HEK293T (cell line): Measurements from ENCODE around the gene CALML3.

Experiments used
- ARNT ChIP-seq: fragments of 450-650 bp; IDR thresholded peaks from 2 replicates; pipeline ENCODE4 v1.6.1; 2017; ENCODE audit warnings: mild to moderate bottlenecking
- BHLHE40 ChIP-seq: fragments of 450-650 bp; IDR thresholded peaks from 2 replicates; pipeline ENCODE4 v1.6.1; 2016; ENCODE audit warnings: mild to moderate bottlenecking, moderate library complexity, borderline replicate concordance
- ELF4 ChIP-seq: fragments of 450-650 bp; IDR thresholded peaks from 2 replicates; pipeline ENCODE4 v1.6.1; 2017; ENCODE audit warnings: antibody characterized with exemption
- FOXK2 ChIP-seq: fragments of 450-650 bp; IDR thresholded peaks from 2 replicates; pipeline ENCODE4 v1.6.1; 2016; ENCODE audit warnings: mild to moderate bottlenecking
- FOXM1 ChIP-seq: fragments of 450-650 bp; IDR thresholded peaks from 2 replicates; pipeline ENCODE4 v1.6.1; 2017; ENCODE audit warnings: mild to moderate bottlenecking, borderline replicate concordance
- L3MBTL2 ChIP-seq: fragments of 450-650 bp; conservative IDR thresholded peaks from 2 replicates; pipeline ENCODE4 v1.6.1; 2016; ENCODE audit warnings: mild to moderate bottlenecking
- NFRKB ChIP-seq: fragments of 450-650 bp; IDR thresholded peaks from 2 replicates; pipeline ENCODE4 v1.6.1; 2016; ENCODE audit warnings: mild to moderate bottlenecking, moderate library complexity
- PKNOX1 ChIP-seq: fragments of 450-650 bp; IDR thresholded peaks from 2 replicates; pipeline ENCODE4 v1.6.1; 2016
- SP1 ChIP-seq: fragments of 450-650 bp; IDR thresholded peaks from 2 replicates; pipeline ENCODE4 v1.6.1; 2017
- SUZ12 ChIP-seq: fragments of 450-650 bp; IDR thresholded peaks from 2 replicates; pipeline ENCODE4 v1.6.1; 2016; ENCODE audit warnings: mild to moderate bottlenecking
- TARDBP ChIP-seq: fragments of 450-650 bp; IDR thresholded peaks from 2 replicates; pipeline ENCODE4 v1.6.1; 2016
- ZNF384 ChIP-seq: fragments of 450-650 bp; IDR thresholded peaks from 2 replicates; pipeline ENCODE4 v1.6.1; 2016

- TF ChIP-seq FOXM1 (no peak), SUZ12 (no peak), ZNF384 (no peak), TARDBP (no peak), BHLHE40 (no peak), NFRKB (no peak), FOXK2 (no peak), L3MBTL2 (no peak), PKNOX1 (no peak), ELF4 (no peak), ARNT (no peak), SP1 (no peak)
These were observed 37.2 kb downstream of the CALML3 start for GRCh38 chr10:5561704-5562645.
